OCI-LY7 (cell line): ENCODE measurements around the gene OR52K1.

Experiments
- EZH2phosphoT487 ChIP-seq: fragments of 200-600 bp; sonication (generic); IDR thresholded peaks from 2 replicates; pipeline ENCODE4 v1.6.1; 2018; ENCODE audit warnings: low read depth, borderline replicate concordance, mild to moderate bottlenecking, mixed run types, antibody characterized with exemption, low read length, moderate library complexity, mixed read lengths
- TF ChIP-seq, protein P1 (sequence below): fragments of 200-600 bp; sonication (generic); conservative IDR thresholded peaks from 2 replicates; pipeline ENCODE4 v1.5.1; 2014; ENCODE audit warnings: mild to moderate bottlenecking, antibody characterized with exemption, low read length, moderate library complexity, mixed read lengths

DNA sequence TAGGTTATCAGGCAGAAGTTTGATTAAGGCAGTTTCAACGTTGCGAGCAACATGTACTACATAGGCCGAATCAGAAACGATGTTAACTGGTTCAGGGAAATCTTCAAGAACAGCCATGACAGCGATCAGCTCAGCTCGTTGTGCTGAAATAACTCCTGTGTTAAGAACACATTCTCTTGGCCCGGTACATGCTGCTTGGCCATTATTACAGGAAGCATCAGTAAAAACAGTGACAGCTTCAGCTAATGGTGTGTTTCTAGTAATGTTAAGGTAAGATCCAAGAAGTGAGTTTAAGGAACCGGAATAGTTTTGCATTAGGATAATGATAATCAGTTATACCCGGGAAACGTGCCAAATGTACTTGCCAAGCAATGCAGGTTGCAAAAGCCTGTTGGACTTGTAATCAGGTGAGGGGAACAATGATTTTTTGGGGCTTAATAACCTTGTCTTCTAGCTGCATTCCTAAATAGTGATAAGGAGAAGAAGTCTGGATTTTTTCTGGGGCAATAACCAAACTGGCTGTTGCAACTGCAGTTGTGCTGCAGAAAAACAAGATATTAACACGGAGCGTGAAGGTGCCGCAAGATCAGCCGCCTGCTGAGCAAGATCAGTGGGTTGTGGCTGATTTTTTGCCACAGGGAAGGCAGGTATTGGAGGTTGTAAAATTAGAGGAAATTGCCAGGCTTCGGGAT, 14.3 kb downstream of the OR52K1 start:
- TF ChIP-seq, protein P1, sequence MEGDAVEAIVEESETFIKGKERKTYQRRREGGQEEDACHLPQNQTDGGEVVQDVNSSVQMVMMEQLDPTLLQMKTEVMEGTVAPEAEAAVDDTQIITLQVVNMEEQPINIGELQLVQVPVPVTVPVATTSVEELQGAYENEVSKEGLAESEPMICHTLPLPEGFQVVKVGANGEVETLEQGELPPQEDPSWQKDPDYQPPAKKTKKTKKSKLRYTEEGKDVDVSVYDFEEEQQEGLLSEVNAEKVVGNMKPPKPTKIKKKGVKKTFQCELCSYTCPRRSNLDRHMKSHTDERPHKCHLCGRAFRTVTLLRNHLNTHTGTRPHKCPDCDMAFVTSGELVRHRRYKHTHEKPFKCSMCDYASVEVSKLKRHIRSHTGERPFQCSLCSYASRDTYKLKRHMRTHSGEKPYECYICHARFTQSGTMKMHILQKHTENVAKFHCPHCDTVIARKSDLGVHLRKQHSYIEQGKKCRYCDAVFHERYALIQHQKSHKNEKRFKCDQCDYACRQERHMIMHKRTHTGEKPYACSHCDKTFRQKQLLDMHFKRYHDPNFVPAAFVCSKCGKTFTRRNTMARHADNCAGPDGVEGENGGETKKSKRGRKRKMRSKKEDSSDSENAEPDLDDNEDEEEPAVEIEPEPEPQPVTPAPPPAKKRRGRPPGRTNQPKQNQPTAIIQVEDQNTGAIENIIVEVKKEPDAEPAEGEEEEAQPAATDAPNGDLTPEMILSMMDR: no peak
- TF ChIP-seq EZH2phosphoT487: no peak
